HEK293T (cell line): Measurements from ENCODE around the gene SZT2.

ENCODE experiments used
- BHLHE40 ChIP-seq: fragments of 450-650 bp; IDR thresholded peaks from 2 replicates; pipeline ENCODE4 v1.6.1; 2016; ENCODE audit warnings: mild to moderate bottlenecking, moderate library complexity, borderline replicate concordance
- FOXK2 ChIP-seq: fragments of 450-650 bp; IDR thresholded peaks from 2 replicates; pipeline ENCODE4 v1.6.1; 2016; ENCODE audit warnings: mild to moderate bottlenecking
- HDGF ChIP-seq: fragments of 450-650 bp; IDR thresholded peaks from 2 replicates; pipeline ENCODE4 v1.6.1; 2017; ENCODE audit warnings: antibody characterized with exemption, borderline replicate concordance
- NFRKB ChIP-seq: fragments of 450-650 bp; IDR thresholded peaks from 2 replicates; pipeline ENCODE4 v1.6.1; 2016; ENCODE audit warnings: mild to moderate bottlenecking, moderate library complexity
- SP1 ChIP-seq: fragments of 450-650 bp; IDR thresholded peaks from 2 replicates; pipeline ENCODE4 v1.6.1; 2017
- SUZ12 ChIP-seq: fragments of 450-650 bp; IDR thresholded peaks from 2 replicates; pipeline ENCODE4 v1.6.1; 2016; ENCODE audit warnings: mild to moderate bottlenecking

DNA sequence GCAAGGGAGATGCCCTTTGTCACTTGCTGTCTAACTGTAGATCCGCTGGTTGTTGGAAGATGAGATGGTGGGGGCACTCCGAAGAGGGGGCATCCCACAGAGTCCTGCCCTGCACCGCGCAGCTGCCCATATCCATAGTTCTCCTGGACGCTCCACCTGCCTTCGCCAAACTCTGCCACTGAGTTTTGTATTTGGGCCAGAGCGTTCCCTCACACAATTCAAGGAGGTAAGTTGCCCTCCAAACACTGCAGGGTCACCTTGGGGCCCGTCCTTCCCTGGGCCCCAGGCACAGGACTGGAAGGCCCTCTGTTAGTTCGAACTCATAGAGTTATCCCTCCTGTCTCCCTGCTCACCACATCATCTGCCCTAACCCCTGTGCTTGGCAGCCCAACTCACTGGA lies 42.0 kb downstream of the SZT2 start:
- TF ChIP-seq SUZ12 (no peak), SP1 (no peak), NFRKB (no peak), FOXK2 (no peak), HDGF (no peak), BHLHE40 (no peak)
